Mucosa of stomach (tissue), 1 donor: ENCODE data around the gene BLMH.

ENCODE experiments used
- H3K27me3 ChIP-seq: one replicate; pipeline ENCODE4 v1.7.0; 2013; ENCODE audit warnings: mild to moderate bottlenecking, low read length; ENCODE audit not compliant: control insufficient read depth, insufficient read depth
- H3K36me3 ChIP-seq: one replicate; pipeline ENCODE4 v1.7.0; 2013; ENCODE audit warnings: low read length; ENCODE audit not compliant: control insufficient read depth, insufficient read depth
- H3K4me1 ChIP-seq: one replicate; pipeline ENCODE4 v1.7.0; 2013; ENCODE audit warnings: mild to moderate bottlenecking, low read length; ENCODE audit not compliant: control insufficient read depth, insufficient read depth
- H3K4me3 ChIP-seq: one replicate; pipeline ENCODE4 v1.7.0; 2013; ENCODE audit warnings: low read length
- H3K9ac ChIP-seq: one replicate; pipeline ENCODE4 v1.7.0; 2013; ENCODE audit warnings: mild to moderate bottlenecking, low read length, moderate library complexity
- H3K9me3 ChIP-seq: one replicate; pipeline ENCODE4 v1.7.0; 2013; ENCODE audit warnings: mild to moderate bottlenecking, low read length, moderate library complexity; ENCODE audit not compliant: control insufficient read depth
- donor health status: Pancreatic carcinoma.

The BLMH gene

DNA sequence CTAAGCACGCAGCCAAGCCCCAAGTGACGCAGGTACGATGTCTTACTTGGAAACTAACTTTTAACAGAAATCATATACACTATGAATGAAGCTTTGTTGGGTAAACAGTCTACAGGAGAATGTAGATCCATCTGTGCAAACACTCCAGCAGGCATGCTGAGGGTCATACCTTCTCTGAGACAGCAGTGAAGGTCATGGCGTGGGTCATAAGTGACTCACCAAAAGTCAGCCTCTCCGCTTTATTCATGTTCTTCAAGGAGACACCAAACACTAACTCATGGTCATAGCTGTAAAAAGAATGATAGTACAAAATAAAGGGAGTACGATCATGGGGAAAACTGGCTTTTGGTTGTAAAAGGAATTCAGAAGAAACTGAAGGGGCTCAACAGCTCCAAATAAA lies 20.6 kb downstream of the BLMH start:
- Histone ChIP-seq H3K36me3 (peaks cover 4% of the 10 kb centered on the region), H3K27me3 (no peaks in the 10 kb centered on the region), H3K4me3 (no peak overlapping the region), H3K9ac (no peak overlapping the region), H3K9me3 (no peaks in the 10 kb centered on the region), H3K4me1 (no peaks in the 10 kb centered on the region)

DNA sequence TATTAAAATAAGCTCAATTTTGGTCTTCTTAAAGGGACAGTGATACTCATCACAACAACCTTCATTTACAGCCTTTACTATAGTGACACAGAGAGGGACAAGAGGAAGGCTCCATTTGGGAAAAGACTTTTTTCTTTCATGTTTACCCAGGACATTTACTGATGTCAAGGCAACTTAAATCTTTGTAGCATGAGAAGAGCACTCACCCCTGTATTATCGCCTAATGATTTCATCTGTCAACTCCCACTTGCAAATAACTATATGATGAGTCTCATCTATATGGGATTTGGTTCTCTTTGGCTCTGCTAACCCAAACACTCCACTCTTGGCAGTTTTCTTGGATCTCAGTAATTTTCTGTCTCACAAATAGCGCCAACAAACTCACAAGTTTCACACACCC lies 24.1 kb downstream of the BLMH start:
- Histone ChIP-seq H3K36me3 (peaks cover 4% of the 10 kb centered on the region), H3K4me3 (no peak overlapping the region), H3K9me3 (no peaks in the 10 kb centered on the region), H3K27me3 (no peaks in the 10 kb centered on the region), H3K9ac (no peak overlapping the region), H3K4me1 (peaks cover 6% of the 10 kb centered on the region)

DNA sequence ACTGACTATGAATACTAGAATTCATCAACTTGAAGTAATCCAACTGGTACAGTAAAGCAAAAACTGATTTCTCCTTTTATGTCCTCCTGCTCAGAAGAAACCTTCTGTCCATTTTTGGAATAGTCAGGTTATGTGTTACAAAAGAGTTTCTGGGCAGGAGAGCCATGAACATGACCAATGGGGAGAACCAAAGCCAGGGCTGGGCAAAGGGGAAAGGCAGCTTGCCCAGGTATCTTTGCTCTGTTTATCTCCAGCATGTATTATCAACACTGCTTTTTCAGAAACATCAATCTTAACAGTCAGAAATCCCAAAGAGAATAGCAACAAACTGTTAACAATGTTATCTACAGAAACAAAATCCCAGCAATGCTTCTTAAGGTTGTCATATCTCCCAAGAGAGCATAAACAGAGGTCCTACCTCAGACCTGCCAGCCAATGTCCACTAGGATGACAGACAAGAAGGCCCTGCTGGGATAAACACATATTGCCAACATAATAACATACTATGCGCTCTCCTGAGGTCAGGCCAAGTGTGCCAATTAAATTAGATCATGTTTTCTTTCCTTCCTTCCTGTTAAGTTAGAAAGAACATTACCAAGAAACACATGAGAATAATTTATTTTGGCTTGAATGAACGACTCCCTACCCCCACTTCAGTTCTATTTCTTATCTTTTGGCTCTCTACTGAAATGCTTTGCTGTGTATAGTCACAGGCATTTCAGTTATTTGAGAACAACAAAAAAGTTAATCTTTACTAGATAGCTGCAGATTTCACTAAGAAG lies 28.0 kb downstream of the BLMH start:
- Histone ChIP-seq H3K27me3 (no peaks in the 10 kb centered on the region), H3K9ac (no peak overlapping the region), H3K36me3 (peaks cover 4% of the 10 kb centered on the region), H3K4me1 (peaks cover 6% of the 10 kb centered on the region), H3K4me3 (no peak overlapping the region), H3K9me3 (no peaks in the 10 kb centered on the region)

DNA sequence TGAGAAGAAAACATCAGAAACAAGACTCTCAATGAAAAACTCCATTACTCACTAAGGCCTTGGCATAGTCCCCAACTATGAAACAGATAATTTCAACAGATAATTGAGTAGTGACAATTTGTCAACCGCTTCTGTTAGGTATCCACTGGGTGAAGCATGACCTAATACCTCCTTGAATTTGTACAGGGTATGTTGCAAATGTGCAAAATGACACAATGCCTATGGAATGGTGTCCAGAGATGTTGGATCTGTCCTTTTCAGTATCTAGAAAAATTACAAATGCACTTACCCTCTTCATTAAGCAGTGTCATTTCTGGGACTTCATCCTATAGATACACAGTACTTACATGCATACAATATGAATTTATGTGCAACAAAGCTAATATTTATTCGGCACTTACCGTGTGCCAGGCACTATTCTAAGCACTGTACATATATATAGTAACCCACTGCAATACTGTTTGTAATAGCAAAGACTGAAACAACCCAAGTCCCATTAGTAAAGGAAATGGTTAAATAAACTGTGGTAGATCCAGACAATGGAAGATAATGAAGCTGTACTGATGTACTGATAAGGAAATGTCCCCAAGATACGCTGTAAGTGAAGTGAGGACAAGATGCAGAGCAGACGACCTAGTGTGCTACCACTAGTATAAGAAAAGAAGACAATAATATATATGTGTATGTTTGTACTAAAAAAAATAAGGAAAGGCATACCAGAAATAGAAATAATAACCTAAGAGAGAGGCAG lies 34.8 kb downstream of the BLMH start:
- H3K27me3 ChIP-seq: no peaks in the 10 kb centered on the region
- H3K4me1 ChIP-seq: no peaks in the 10 kb centered on the region
- no peak overlapping the region for H3K4me3 ChIP-seq
- no peaks in the 10 kb centered on the region for H3K36me3 ChIP-seq
- no peak overlapping the region for H3K9ac ChIP-seq
- no peaks in the 10 kb centered on the region for H3K9me3 ChIP-seq

DNA sequence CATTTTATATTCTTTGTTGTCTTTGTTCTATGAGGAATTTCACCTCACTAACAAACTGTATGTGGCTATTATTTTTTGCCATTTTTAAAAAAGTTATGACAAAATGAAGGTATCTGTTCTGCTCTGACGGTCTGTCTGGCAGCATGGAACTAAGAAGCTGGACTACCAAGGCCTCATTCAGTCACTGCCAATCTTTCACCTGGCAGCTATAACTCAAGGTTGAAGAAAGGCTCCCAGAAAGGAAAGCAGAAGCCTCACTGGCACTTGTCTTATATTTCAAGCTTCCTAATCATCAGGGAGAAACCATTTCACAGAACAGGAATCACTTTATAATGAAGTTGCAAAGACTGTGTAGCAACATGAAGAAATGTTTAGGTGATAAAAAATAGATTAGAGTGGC lies 37.6 kb downstream of the BLMH start:
- Histone ChIP-seq H3K4me1 (no peaks in the 10 kb centered on the region), H3K9ac (no peak overlapping the region), H3K9me3 (no peaks in the 10 kb centered on the region), H3K36me3 (no peaks in the 10 kb centered on the region), H3K27me3 (no peaks in the 10 kb centered on the region), H3K4me3 (no peak overlapping the region)

DNA sequence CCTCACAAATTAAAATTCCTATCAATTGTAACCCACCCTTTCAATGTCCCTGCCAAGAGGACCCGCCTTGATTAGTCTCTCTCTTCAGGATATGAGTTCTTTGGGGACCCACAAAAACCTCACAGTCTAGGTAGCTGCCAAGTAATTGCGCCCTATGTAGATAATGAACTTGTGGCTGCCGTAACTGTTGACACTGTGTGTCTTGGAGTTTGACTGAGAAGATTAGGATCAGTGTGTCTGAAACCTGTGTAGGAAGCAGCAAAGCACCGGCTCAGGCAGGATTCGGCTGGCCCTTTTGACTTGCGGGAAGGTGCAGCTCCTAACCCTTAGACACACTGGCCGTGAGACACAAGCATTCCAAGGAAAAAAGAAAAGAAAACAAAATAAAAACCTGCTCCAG lies 38.4 kb downstream of the BLMH start:
- no peaks in the 10 kb centered on the region for H3K9me3 ChIP-seq
- no peaks in the 10 kb centered on the region for H3K27me3 ChIP-seq
- H3K36me3 ChIP-seq: no peaks in the 10 kb centered on the region

DNA sequence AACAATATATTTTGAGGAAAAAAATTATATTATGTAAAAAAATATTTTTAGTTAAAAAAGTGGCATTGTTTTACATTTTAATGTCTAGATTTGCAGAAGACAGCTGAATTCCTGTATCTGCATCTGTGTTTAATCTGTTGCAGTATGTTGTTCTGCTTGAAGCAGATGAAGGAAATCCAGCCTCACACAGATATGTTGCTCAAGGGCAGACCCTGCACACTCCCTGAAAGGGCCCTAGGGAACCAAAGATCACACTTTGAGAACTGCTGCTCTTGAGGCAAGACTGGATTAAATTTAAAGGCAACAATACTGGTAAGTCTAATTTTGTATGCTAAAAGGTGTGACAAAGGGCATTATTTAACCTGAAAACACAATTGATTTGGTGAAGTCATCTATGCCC lies 39.8 kb downstream of the BLMH start:
- no peaks in the 10 kb centered on the region for H3K9me3 ChIP-seq
- H3K36me3 ChIP-seq: no peaks in the 10 kb centered on the region
- no peaks in the 10 kb centered on the region for H3K27me3 ChIP-seq
- H3K9ac ChIP-seq: no peak overlapping the region
- H3K4me1 ChIP-seq: no peaks in the 10 kb centered on the region
- no peak overlapping the region for H3K4me3 ChIP-seq

More for the DNA sequence above, 38.4 kb downstream of the BLMH start:
- H3K4me3 ChIP-seq: no peak overlapping the region
- H3K9ac ChIP-seq: no peak overlapping the region
- no peaks in the 10 kb centered on the region for H3K4me1 ChIP-seq

DNA sequence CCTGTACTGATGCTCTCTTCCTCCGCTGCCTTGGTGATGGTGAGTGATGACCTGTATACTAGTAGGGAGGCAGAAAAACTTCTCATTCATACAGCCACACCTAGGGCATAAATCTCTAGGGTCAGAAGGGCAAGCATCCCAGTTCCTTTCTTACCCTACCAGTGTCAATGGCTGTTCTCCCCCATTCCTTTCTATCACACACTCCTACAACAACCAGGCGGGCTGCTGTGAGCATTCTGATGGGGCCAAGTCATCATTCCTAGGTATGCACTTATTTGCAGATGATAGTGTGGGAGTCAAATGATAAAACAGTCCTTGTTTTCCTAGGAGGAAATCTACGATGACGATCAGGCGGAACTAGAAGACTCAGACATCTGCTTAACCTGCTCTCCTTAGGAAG lies 42.3 kb downstream of the BLMH start:
- Histone ChIP-seq H3K9ac (no peak overlapping the region), H3K4me1 (no peaks in the 10 kb centered on the region), H3K4me3 (no peak overlapping the region), H3K27me3 (no peaks in the 10 kb centered on the region), H3K9me3 (no peaks in the 10 kb centered on the region), H3K36me3 (no peaks in the 10 kb centered on the region)

DNA sequence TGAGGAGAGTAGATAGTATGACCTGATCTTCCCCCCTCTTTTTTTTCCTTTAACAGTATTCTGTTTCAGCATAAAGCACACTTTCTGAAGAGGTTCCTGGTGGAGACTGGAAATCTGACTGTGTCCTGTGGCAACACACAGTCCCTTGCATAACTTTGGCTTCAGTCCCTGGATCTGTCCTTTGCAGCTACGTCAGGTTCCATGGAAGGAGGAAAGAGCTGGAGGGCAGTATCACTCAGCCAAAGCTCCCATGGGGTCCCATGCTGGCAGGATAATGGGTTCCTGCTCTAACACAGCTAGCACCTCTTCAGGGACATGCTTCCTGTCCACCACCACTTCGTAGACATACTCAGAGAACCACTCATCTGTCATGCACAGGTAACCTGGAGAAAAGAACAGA lies 43.0 kb downstream of the BLMH start:
- no peaks in the 10 kb centered on the region for H3K27me3 ChIP-seq
- no peaks in the 10 kb centered on the region for H3K36me3 ChIP-seq
- no peaks in the 10 kb centered on the region for H3K4me1 ChIP-seq
- no peak overlapping the region for H3K9ac ChIP-seq
- H3K4me3 ChIP-seq: no peak overlapping the region
- no peaks in the 10 kb centered on the region for H3K9me3 ChIP-seq

DNA sequence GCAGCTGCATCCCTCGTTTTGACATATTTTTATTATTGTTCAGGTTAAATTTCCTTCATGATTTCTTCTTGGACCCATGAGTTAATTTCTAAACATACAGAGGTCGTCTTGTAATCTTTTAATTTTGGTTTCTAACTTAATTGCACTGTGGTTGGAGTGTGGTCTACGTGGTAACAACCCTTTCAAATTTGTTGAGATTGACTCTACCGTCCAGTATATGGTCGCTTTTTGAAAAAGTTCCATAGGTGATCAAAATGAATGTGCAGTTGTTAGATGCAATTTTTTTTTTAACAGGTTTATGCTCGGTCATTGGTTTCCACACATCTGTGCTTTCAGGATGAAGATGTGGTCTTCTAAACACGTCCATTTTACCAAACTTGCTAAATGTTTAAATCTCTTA lies 45.3 kb downstream of the BLMH start:
- Histone ChIP-seq H3K9me3 (no peaks in the 10 kb centered on the region), H3K9ac (no peak overlapping the region), H3K27me3 (no peaks in the 10 kb centered on the region), H3K4me1 (no peaks in the 10 kb centered on the region), H3K4me3 (no peak overlapping the region), H3K36me3 (no peaks in the 10 kb centered on the region)

DNA sequence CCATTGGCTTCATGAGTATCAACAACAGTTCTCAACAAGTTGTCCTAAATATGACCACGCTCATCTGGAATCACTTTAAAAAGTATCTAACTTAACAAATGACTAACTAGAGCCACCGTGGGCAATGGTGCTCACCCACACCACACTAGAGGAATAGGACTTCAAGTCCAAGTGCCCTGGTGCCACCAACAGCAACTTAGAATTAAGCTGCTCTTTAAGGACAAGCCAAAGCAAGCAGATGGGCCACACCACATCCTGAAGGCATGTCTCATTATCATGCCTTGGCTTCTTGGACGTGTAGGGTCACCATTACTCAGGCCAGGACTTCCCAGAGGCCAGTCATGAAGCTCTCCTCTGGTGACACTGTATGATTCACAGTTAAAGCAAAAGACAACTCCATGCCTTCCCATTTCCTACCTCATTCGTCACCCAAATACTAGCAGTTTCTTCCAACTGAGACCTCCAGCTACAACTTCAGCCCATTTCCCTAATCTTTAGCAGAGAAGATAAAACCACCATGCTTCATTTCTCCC lies 46.8 kb downstream of the BLMH start:
- H3K36me3 ChIP-seq: no peaks in the 10 kb centered on the region
- H3K9ac ChIP-seq: no peak overlapping the region
- H3K27me3 ChIP-seq: peaks cover 3% of the 10 kb centered on the region
- H3K4me1 ChIP-seq: no peaks in the 10 kb centered on the region
- no peaks in the 10 kb centered on the region for H3K9me3 ChIP-seq
- H3K4me3 ChIP-seq: no peak overlapping the region

DNA sequence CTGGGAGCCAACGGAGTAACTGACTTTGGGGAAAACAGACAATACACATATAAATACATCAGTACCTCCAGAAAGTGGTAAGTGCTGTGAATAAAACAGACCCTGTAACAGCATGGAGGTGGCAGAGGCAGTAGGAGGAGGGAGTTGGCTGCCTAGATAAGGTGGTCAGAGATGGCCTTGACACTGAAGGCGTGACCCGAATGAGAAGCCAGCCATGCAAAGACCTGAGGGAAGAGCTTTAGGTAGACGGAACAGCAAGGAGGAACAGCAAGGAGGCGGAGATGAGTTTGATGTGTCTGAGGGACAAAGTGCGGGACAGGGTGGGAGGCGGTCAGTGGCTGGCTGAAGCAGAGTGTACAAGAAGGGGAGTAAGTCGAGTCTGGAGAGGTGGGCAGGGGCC lies 48.2 kb downstream of the BLMH start:
- H3K4me1 ChIP-seq: no peaks in the 10 kb centered on the region
- H3K27me3 ChIP-seq: peaks cover 16% of the 10 kb centered on the region
- no peaks in the 10 kb centered on the region for H3K9me3 ChIP-seq
- no peak overlapping the region for H3K9ac ChIP-seq
- no peak overlapping the region for H3K4me3 ChIP-seq
- H3K36me3 ChIP-seq: no peaks in the 10 kb centered on the region
